ENCODE results near the gene ADORA3.

ADORA3 gene

GRCh38 chr1:111481387-111482221 is 21.8 kb downstream of the ADORA3 start:
- H3K4me3 ChIP-seq (ENCODE audit: low read length): no peak overlapping the region
- no peak for DNase-seq (ENCODE audit: low read depth, low spot score)

DNA sequence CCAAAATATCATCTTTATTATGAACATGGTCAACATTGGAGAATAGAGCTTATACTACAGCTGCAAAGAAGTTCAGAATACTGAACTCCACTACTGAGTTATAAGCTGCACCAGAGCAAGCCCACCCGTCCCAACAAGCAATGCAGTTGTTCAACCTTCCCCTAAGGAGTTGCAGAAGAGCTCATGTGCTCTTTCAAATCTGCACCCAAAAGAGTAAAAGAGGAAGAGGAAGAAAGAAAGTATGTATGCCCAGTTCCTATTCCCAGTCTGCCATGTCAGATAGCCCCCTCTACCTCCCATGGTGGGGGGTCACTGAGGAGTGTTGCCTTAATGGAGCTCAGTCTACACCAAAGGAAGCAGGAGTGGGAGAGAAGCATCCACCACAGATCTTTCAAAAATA is 22.8 kb downstream of the ADORA3 start:
- H3K4me3 ChIP-seq (ENCODE audit: low read length): no peak overlapping the region
- DNase-seq (ENCODE audit: low read depth, low spot score): no peak

DNA sequence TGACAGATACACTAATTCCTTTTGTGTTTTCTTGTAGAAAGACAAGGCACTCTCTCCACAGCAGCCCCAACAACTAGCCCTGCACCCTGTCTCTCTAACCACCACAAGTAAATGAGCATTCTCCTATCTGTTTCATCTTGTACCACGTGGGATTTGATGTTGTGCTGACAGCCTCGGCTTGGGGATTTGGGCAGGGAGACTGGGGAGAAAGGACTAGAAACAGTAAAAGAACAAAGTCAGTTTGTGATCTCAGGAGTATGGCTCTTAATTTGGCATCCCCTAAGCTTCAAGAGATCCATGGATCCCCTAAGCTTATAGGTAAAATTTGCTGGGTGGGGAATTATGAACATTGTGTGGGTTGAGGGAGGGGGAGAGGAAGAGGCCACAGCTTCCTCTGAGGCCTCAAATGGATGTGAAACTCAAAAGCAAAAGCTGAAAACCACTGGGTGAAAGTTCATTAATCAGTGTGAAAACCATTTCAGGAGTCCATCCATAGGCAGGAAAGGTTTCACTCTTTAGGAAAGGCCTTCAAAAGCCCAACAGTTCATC is 26.6 kb downstream of the ADORA3 start:
- H3K4me3 ChIP-seq (ENCODE audit: low read length): peak overlapping the region; percentile 17

DNA sequence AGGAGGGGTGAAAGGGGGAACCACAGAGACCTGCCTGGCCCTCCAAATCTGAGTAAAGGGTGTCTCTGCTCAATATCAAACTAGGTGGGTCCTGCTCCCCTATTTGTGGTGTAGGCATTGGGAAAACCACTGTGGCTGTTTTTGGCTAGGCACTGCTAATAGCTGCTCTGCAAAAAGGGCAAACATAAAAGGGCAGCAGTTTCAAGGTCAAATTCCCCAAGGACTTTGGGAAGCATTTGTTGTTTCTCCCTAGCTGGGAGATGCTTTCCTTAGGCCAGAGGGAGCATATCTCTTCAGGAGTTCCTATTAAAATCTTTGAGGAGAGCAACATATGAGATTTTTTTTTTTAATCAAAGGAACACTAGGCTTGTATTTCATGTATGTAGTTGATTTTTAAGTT is 27.2 kb downstream of the ADORA3 start:
- no peak for DNase-seq (ENCODE audit: low read depth, low spot score)
- H3K4me3 ChIP-seq (ENCODE audit: low read length): no peak overlapping the region

More for the DNA sequence above, 26.6 kb downstream of the ADORA3 start:
- DNase-seq (ENCODE audit: low read depth, low spot score): peak; percentile 77

DNA sequence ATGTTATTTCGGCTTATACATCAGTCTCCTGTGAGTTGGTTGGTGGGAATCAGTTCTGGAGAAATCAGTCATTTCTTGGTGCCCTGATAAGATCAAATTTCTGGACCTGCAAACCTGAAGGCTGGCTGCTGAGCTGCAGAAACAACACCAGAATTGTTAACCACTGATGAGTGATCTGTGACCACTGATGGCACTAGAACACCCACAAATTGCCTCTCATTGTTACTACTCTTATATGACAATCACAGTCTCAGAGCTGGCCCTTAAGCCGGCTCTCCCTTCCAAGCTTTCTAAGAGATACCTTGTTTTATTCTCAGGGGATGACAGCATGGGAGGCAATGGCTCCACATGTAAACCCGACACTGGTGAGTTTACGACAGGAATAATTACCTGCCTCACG is 27.7 kb downstream of the ADORA3 start:
- no peak for DNase-seq (ENCODE audit: low read depth, low spot score)
- no peak overlapping the region for H3K4me3 ChIP-seq (ENCODE audit: low read length)

DNA sequence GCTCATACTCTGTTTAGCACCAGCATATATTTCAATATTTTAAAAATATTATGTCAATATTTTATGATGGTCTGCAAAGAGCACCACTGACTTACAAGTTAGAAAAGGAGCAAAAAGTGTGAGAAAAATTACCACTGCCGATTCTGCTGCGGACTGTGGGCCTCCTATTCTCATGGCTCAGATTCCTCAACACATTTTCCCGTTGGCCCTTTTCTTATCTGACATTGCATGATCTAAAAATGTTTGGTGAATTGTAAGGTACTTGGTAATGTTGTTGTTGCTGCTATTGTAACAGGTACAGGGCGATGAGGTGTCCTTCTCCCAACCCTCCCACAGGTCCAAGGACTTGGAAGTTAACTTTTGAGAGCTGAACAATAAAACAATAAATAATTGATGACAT is 28.9 kb downstream of the ADORA3 start:
- no peak for DNase-seq (ENCODE audit: low read depth, low spot score)
- no peak overlapping the region for H3K4me3 ChIP-seq (ENCODE audit: low read length)

DNA sequence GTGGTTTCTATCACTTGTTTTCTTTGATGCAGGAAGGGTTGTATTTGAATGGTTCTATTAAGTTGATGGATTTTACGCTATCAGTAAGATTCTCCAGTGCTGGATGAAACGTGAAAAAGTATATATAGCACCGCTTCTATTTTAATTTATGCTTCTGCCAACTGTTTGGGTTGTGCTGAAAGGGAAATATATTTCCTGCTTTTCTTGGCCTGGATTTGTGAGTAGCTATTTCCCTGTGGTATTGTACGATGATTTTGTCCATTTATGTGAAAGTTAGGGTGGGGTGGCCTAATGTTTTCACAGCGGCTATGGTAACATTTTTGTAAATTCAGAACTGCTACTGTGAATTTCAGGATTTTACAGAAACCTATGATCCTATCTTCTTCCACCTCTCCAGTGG is 29.3 kb downstream of the ADORA3 start:
- no peak overlapping the region for H3K4me3 ChIP-seq (ENCODE audit: low read length)
- DNase-seq (ENCODE audit: low read depth, low spot score): no peak

DNA sequence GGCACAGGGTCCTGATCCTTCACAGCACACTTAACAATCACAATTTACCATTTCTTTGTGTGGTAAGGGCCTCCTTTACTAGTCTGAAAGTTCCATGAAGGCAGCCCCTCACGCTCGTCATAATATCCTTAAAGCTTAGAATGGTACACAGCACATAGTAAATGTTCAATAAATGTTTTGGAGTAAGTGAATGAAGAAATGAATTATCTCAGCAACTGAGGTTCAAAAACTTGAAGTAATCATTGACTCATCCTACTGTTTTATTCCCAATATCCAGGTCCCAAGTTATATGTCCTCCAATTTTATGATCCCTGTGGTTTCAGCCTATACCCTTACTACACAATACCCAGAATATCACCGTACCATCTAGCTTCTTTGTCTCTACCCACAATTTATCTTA is 31.9 kb downstream of the ADORA3 start:
- H3K4me3 ChIP-seq (ENCODE audit: low read length): no peak overlapping the region
- no peak for DNase-seq (ENCODE audit: low read depth, low spot score)

DNA sequence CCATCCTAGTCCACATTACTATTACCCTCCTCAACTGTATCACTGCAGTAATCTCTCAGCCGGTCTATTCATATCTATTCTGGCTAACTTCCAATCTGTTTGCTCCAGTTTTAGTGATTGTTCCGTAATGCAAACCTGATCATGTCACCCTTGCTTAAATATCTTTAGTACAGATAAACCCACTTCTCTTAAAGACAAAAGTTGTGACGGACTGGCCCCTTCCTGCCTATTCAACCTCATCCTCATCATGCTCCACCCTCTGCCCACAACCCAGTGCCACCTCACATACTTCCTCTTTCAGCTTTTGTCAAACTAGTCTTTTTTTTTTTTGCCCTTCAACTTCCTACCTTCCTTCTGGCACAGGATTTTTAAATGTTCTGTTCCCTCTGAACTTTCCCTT is 32.4 kb downstream of the ADORA3 start:
- peak; percentile 93 for DNase-seq (ENCODE audit: low read depth, low spot score)
- H3K4me3 ChIP-seq (ENCODE audit: low read length): peak overlapping the region; percentile 6; the same call in 1 of the 2 replicates

DNA sequence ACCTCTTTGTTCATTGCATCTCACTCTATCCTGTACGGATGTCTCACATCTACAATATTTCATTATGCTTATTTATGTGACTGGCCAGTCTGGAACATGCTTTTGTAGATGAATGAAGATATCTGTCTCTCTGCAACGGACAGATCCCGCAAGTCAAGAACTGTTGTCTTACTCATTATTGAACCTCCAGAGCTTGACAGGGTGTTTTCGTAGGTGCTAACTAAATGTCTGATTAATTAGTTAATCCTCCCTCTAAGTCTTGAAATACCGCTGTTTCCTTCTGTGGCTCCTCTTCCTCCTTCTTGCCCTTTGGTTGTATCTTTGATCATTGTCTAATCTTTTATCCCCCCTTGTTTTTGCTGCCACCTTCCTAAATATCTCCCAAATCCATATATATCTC is 32.8 kb downstream of the ADORA3 start:
- peak overlapping the region; percentile 6; the same call in 1 of the 2 replicates for H3K4me3 ChIP-seq (ENCODE audit: low read length)
- DNase-seq (ENCODE audit: low read depth, low spot score): no peak

- H3K4me3 ChIP-seq (ENCODE audit: low read length): no peak overlapping the region
- no peak for DNase-seq (ENCODE audit: low read depth, low spot score)
Measured at GRCh38 chr1:111469539-111469938, 33.9 kb downstream of the ADORA3 start.

GRCh38 chr1:111468717-111469100 is 34.7 kb downstream of the ADORA3 start:
- no peak for DNase-seq (ENCODE audit: low read depth, low spot score)

DNA sequence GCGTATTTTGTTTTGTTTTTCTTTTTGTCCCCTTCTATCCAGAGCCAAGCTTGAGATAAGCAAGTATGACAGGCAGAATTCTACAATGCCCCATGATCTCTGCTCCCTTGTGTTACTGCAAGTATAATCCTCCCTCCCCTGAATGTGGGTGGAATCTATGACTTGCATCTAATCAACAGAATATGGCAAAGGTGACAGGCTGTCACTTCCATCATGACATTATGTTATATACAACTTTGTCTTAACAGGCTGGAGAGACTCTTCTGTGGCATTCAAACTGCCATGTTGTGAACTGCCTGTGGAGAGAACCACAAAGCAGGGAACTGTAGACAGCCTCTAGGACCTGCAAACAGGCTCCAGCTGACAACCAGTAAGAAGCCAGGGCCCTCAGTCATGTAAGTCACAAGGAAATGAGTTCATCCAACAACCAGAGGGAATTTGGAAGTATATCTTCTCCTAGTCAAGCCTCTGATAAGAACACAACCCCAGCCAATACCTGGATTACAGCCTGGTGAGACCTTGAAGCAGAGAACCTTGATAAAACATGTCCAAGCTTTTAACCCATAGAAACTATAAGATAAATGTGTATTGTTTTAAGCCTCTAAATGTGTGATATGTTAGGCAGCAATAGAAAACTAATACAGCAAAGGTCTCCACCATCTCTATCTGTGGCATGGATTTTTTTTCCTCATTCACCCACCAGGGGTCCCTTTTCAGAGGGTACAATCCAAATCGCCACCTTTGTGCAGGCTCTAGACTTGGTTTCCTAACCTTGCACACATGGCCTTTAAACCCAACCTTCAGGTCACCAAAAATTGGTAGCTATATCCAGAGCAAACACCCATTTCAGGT is 35.3 kb downstream of the ADORA3 start:
- H3K4me3 ChIP-seq (ENCODE audit: low read length): no peak overlapping the region
- DNase-seq (ENCODE audit: low read depth, low spot score): no peak

More at GRCh38 chr1:111468717-111469100, 34.7 kb downstream of the ADORA3 start:
- no peak overlapping the region for H3K4me3 ChIP-seq (ENCODE audit: low read length)

- no peak for DNase-seq (ENCODE audit: low read depth, low spot score)
- no peak overlapping the region for H3K4me3 ChIP-seq (ENCODE audit: low read length)
Measured at GRCh38 chr1:111466480-111466879, 37.0 kb downstream of the ADORA3 start.

- DNase-seq (ENCODE audit: low read depth, low spot score): no peak
- no peak overlapping the region for H3K4me3 ChIP-seq (ENCODE audit: low read length)
Measured at GRCh38 chr1:111465754-111466153, 37.7 kb downstream of the ADORA3 start.

- no peak overlapping the region for H3K4me3 ChIP-seq (ENCODE audit: low read length)
- DNase-seq (ENCODE audit: low read depth, low spot score): no peak
Measured at GRCh38 chr1:111463029-111463683, 40.3 kb downstream of the ADORA3 start.

DNA sequence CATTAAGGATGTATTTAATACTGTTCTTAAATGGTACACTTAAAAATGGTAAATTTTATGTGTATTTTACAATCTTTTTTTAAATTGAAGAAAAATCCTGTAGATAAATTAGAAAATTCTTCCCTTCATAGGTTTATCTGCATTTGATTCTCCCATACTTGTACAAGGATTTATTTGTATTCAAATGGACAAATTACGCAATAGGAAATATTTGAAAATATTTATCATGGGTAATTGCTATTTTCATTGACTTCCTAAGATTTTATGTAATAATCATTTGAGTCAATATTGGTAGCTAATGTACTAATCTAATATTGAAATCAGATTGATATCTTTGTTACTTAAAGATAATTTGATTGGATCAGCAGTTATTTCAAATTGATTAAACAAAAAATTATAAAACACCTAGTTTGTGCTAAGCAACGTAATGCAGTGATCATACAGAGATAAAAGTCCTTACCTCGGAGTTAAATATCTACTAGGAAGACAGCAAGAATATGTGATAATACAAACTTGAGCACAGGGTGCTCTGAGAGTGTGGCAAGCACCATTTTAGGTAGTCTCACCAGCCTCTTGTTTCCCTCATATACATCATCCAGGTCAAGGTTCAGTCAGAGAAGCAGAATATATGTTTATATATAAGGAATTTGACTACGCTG is 40.9 kb downstream of the ADORA3 start:
- DNase-seq (ENCODE audit: low read depth, low spot score): no peak
- H3K4me3 ChIP-seq (ENCODE audit: low read length): no peak overlapping the region

DNA sequence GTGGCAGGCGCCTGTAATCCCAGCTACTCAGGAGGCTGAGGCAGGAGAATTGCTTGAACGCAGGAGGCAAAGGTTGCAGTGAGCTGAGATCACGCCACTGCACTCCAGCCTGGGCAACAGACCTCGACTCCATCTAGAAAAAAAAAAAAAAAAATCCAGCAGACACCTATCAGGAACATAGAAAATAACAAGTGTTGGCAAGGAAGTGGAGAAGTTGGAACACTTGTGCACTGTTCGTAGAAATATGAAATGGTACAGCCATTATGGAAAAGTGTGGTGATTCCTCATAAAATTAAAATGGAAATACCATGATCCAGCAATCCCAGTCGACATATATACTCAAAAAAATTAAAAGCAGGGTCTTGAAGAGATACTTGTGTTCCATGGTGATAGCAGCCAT is 41.7 kb downstream of the ADORA3 start:
- DNase-seq (ENCODE audit: low read depth, low spot score): no peak
- no peak overlapping the region for H3K4me3 ChIP-seq (ENCODE audit: low read length)

GRCh38 chr1:111455642-111456031 is 47.8 kb downstream of the ADORA3 start:
- no peak for DNase-seq (ENCODE audit: low read depth, low spot score)
- no peak overlapping the region for H3K4me3 ChIP-seq (ENCODE audit: low read length)

Measured in Jurkat, Clone E6-1 (cell line).